K562 (cell line): ENCODE measurements around the gene PACSIN3. TPM values are rescaled to one million over a fixed set of nuclear protein-coding genes. Genes with fewer than 3 reads are reported as not detected.

Experiments used
- ATAC-seq: fragments of 200-7000 bp; cut with Tn5 transposase; 3 replicates; pipeline ENCODE4 v1.9.1; 2020; ENCODE audit warnings: moderate library complexity
- BruUV-seq: library from RNA; stranded (reverse); fragments of 400-500 nt; replicated peaks from 2 replicates; lab custom pipeline; 2021; lab: Mats Ljungman, UMichigan
- CTCF ChIA-PET: fragments of 300-600 bp; formaldehyde crosslinking; extraction: SDS; loops from one replicate; lab custom pipeline; 2021; ENCODE audit warnings: low intra/inter-chr PET ratio; lab: Yijun Ruan, JAX
- POLR2A ChIA-PET: fragments of 300-600, 350-650 bp; sonication (Branson Sonifier 250); formaldehyde crosslinking; extraction: SDS; loops from one replicate; lab custom pipeline; 2021; ENCODE audit warnings: antibody characterized with exemption, inconsistent platforms; lab: Yijun Ruan, JAX
- DNase-seq, 4 experiments: peaks; one replicate each; pipeline versions ENCODE4 v3.0.0 to v3.0.0-alpha.2; 2011 to 2018; ENCODE audit warnings: low spot score in 3 of 4, mixed read lengths in 3 of 4; ENCODE audit errors: extremely low read depth in 1 of 4
- FAIRE-seq: peaks from 2 replicates; lab custom pipeline; 2011; peaks lifted over from hg19 to GRCh38; lab: Jason Lieb, UNC
- H2AFZ ChIP-seq: 2 replicates; pipeline ENCODE4 v1.6.0; 2011; ENCODE audit warnings: low read depth, low read length, control low read depth, inconsistent platforms
- H3K27ac ChIP-seq: fragments of 200-600 bp; 3 replicates; pipeline ENCODE4 v1.8.0; 2011; ENCODE audit warnings: low read depth, mild to moderate bottlenecking, control low read depth, inconsistent platforms, low read length, moderate library complexity, mixed read lengths; ENCODE audit errors: extremely low read depth
- H3K27me3 ChIP-seq, 2 experiments: fragments of 300-600 bp in 1 of 2; 2 replicates in 1 of 2; 3 replicates in 1 of 2; pipeline versions ENCODE4 v1.6.0 to v1.8.0; 2011; ENCODE audit warnings: inconsistent platforms in 2 of 2, low read length in 2 of 2, mild to moderate bottlenecking in 1 of 2, mixed read lengths in 1 of 2, moderate library complexity in 1 of 2; ENCODE audit not compliant: control insufficient read depth in 2 of 2, insufficient read depth in 2 of 2
- H3K36me3 ChIP-seq: fragments of 300-600 bp; 3 replicates; pipeline ENCODE4 v1.8.0; 2011; ENCODE audit warnings: mild to moderate bottlenecking, low read length, inconsistent platforms; ENCODE audit not compliant: control insufficient read depth, insufficient read depth
- H3K4me1 ChIP-seq, 2 experiments: fragments of 200-600 bp in 1 of 2; replicated peaks in 1 of 2; 2 replicates in 1 of 2; 3 replicates in 1 of 2; pipeline versions ENCODE4 v1.5.1 to v1.8.0; 2011; ENCODE audit warnings: inconsistent platforms in 2 of 2, low read length in 2 of 2, mild to moderate bottlenecking in 1 of 2, mixed read lengths in 1 of 2, moderate library complexity in 1 of 2; ENCODE audit not compliant: control insufficient read depth in 2 of 2, insufficient read depth in 2 of 2
- H3K4me2 ChIP-seq: 2 replicates; pipeline ENCODE4 v1.6.1; 2011; ENCODE audit warnings: low read length, control low read depth, inconsistent platforms, mixed read lengths; ENCODE audit not compliant: insufficient read depth
- H3K4me3 ChIP-seq: fragments of 200-600 bp; sonication (generic), shearing (Covaris generic); 2 replicates; pipeline ENCODE4 v1.5.1; 2016; ENCODE audit warnings: control low read depth, inconsistent platforms
- H3K79me2 ChIP-seq: fragments of 200-600 bp; 3 replicates; pipeline ENCODE4 v1.8.0; 2011; ENCODE audit warnings: low read length, inconsistent platforms; ENCODE audit not compliant: control insufficient read depth, insufficient read depth
- H3K9ac ChIP-seq, 2 experiments: 2 replicates each; pipeline versions ENCODE4 v1.6.0 to v1.6.1; 2011; ENCODE audit warnings: low read depth in 2 of 2, low read length in 2 of 2, control low read depth in 1 of 2, inconsistent platforms in 1 of 2, mild to moderate bottlenecking in 1 of 2, mixed read lengths in 1 of 2; ENCODE audit not compliant: insufficient read depth in 1 of 2
- H3K9me1 ChIP-seq: one replicate; pipeline ENCODE4 v1.6.0; 2011; ENCODE audit warnings: inconsistent platforms, mild to moderate bottlenecking, low read length, moderate library complexity; ENCODE audit not compliant: control insufficient read depth, insufficient read depth
- H3K9me3 ChIP-seq: replicated peaks from 2 replicates; pipeline ENCODE4 v1.5.1; 2011; ENCODE audit warnings: low read depth, low read length, inconsistent platforms; ENCODE audit not compliant: control insufficient read depth, insufficient read depth
- H4K20me1 ChIP-seq: replicated peaks from 2 replicates; pipeline ENCODE4 v1.6.1; 2011; ENCODE audit warnings: low read length, inconsistent platforms, mixed read lengths; ENCODE audit not compliant: control insufficient read depth, insufficient read depth
- NCOA4 ChIP-seq: fragments of 450-650 bp; IDR thresholded peaks from 2 replicates; pipeline ENCODE4 v1.6.1; 2018; ENCODE audit warnings: mild to moderate bottlenecking; ENCODE audit not compliant: partially characterized antibody
- NRF1 ChIP-seq, 2 experiments: fragments of 450-650 bp; IDR thresholded peaks in 1 of 2; conservative IDR thresholded peaks in 1 of 2; 2 replicates each; pipeline ENCODE4 v1.6.1; 2014; ENCODE audit warnings: mild to moderate bottlenecking in 2 of 2
- PHTF2 ChIP-seq: fragments of 250-450 bp; sonication (Bioruptor Pico); IDR thresholded peaks from 2 replicates; pipeline ENCODE4 v1.5.0; 2021; ENCODE audit warnings: mild to moderate bottlenecking
- SAFB ChIP-seq: fragments of 200-400 bp; formaldehyde crosslinking; IDR thresholded peaks from 2 replicates; pipeline ENCODE4 v1.6.1; 2017; ENCODE audit warnings: low read depth, low read length, borderline replicate concordance
- SRSF1 ChIP-seq: fragments of 200-400 bp; formaldehyde crosslinking; IDR thresholded peaks from 2 replicates; pipeline ENCODE4 v1.6.1; 2017; ENCODE audit warnings: mild to moderate bottlenecking, low read depth, low read length, moderate library complexity
- TAF15 ChIP-seq: fragments of 200-400 bp; formaldehyde crosslinking; IDR thresholded peaks from 2 replicates; pipeline ENCODE4 v1.6.1; 2017; ENCODE audit warnings: mild to moderate bottlenecking, low read depth, low read length, moderate library complexity
- TCF15 ChIP-seq: fragments of 250-450 bp; sonication (Bioruptor Pico); IDR thresholded peaks from 2 replicates; pipeline ENCODE4 v1.8.0; 2022; ENCODE audit warnings: moderate library complexity, mild to moderate bottlenecking, inconsistent platforms
- TCF7L2 ChIP-seq: fragments of 150-350 bp; IDR thresholded peaks from 2 replicates; pipeline ENCODE4 v1.6.1; 2016; ENCODE audit warnings: low read depth, mild to moderate bottlenecking, low read length, moderate library complexity
- XRCC3 ChIP-seq: fragments of 450-650 bp; IDR thresholded peaks from 2 replicates; pipeline ENCODE4 v1.6.1; 2017; ENCODE audit warnings: mild to moderate bottlenecking, moderate library complexity
- WGBS: fragments of 100-300 bp; shearing (Covaris generic); methylation state at CpG from one replicate; pipeline ENCODE4 v1.1.6; 2016; ENCODE audit warnings: low coverage, mixed read lengths; ENCODE audit not compliant: insufficient coverage; ENCODE audit errors: missing lambda C conversion rate; 5-methylcytosine and 5-hydroxymethylcytosine counted together
- in situ Hi-C: fragments of 300-500 bp; cut with MboI; formaldehyde crosslinking; loops from 4 replicates; pipeline ENCODE4 v1.15.0; 2018; ENCODE audit warnings: inconsistent platforms, mixed read lengths
- intact Hi-C: fragments of 100-400 bp; cut with micrococcal nuclease; formaldehyde crosslinking; loops from 2 replicates; pipeline ENCODE4 v1.14.2; 2022
- polyA plus RNA-seq, 8 experiments: library from polyadenylated mRNA; depleted of rRNA in 4 of 8; stranded (reverse) in 5 of 8; unstranded in 3 of 8; fragments of >200 nt; fragmentation: Nextera tagmentation in 2 of 8; fragmentation: Illumina TruSeq in 1 of 8; extraction: Ambion mirVana in 2 of 8; extraction: Trizol in 1 of 8; gene quantifications; 2 replicates each; pipeline versions ENCODE4 v1.2.1 to v1.2.3, GENCODE V29; 2011 to 2014; ENCODE audit warnings: inconsistent platforms in 1 of 8, missing spikeins in 1 of 8
- total RNA-seq, 7 experiments: library from RNA; depleted of rRNA in 6 of 7; stranded (reverse); fragments of >200 nt in 6 of 7; fragmentation: Illumina TruSeq in 2 of 7; extraction: Trizol in 2 of 7; gene quantifications; 2 replicates each; pipeline versions ENCODE4 v1.2.1 to v1.2.3, GENCODE V29; 2011 to 2021; ENCODE audit warnings: low replicate concordance in 1 of 7

The PACSIN3 gene
- total and polyA plus RNA-seq, 9 of the 15 experiments (the other 6 are each of a cell fraction or from before 2014, with no cell fraction given) = 0.13 to 18.1 (median 7.1) TPM

DNA sequence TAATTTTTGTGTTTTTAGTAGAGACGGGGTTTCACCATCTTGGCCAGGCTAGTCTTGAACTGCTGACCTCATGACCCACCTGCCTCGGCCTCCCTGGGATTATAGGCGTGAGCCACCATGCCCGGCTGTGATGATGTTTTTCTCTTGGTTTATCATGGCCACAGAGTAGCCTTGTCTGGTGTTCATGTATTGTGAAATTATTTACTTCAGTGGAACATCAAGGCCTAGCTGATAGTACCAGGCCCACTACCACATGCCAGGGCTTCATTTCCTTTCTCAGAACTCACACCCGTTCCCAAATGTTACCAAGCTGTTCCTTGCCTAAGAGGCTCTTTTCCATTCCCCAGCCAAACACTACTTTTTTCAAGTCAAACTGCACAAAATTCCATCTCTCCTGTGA is 22.4 kb upstream of the PACSIN3 start:
- WGBS = 50% methylated on average over 5 of the region's 5 CpGs
- no peaks in the 10 kb centered on the region for H3K9me3 ChIP-seq
- H3K27me3 ChIP-seq = peaks cover 0 to 8% of the 10 kb centered on the region in 2 experiments; a peak in 1 of 5 replicates
- ChIA-PET POLR2A (interaction anchor here (0.6 to 0.8 kb wide), 3 partner anchors 25 to 972 kb away, joined by 3 read pairs; no protein-coding TSS in a partner anchor), CTCF (no interaction called here)
- ATAC-seq = no peak
- no TSS peak for BruUV-seq
- H3K4me1 ChIP-seq = no peaks in the 10 kb centered on the region; a peak in 3 of 5 replicates
- no peak overlapping the region for H3K4me2 ChIP-seq
- H2AFZ ChIP-seq = no peak overlapping the region
- intact Hi-C loops = no loop called here
- H3K36me3 ChIP-seq = no peaks in the 10 kb centered on the region
- H3K27ac ChIP-seq = no peak overlapping the region
- H3K79me2 ChIP-seq = no peaks in the 10 kb centered on the region
- TF ChIP-seq NCOA4 (no peak), XRCC3 (no peak), NRF1 (conservative IDR thresholded peaks at IDR 0.05 in 1 of 2, IDR thresholded peaks at IDR 0.05 in 1 of 2) (no peak), TAF15 (no peak), PHTF2 (CRISPR knock-in tag) (no peak), TCF15 (no peak), SAFB (no peak), TCF7L2 (no peak), SRSF1 (no peak)
- no peak for DNase-seq
- in situ Hi-C loops = no loop called here
- no peak overlapping the region for H3K9ac ChIP-seq
- no peaks in the 10 kb centered on the region for H3K9me1 ChIP-seq
- no peak for FAIRE-seq
- H4K20me1 ChIP-seq = no peaks in the 10 kb centered on the region
- H3K4me3 ChIP-seq = no peak overlapping the region
